HG03064 (cell line): ENCODE results near the gene MKS1.
A peak's percentile ranks its signal among the peaks of the same experiment; 100 is the strongest.

Source experiments
- ATAC-seq: cut with Tn5 transposase; IDR thresholded peaks from one replicate; pipeline ENCODE4 v1.9.1; 2021; ENCODE audit warnings: low read depth; ENCODE audit not compliant: unreplicated experiment

The MKS1 gene

GRCh38 chr17:58219007-58219788 is at the start of gene MKS1:
Gene MKS1, minus strand, starts transcription at chr17:58219255. Its CDS starts 25 bp downstream, at chr17:58219230.
- ATAC-seq, result peak; percentile 89

GRCh38 chr17:58268326-58268725 is 49.3 kb upstream of the MKS1 start:
- no peak for ATAC-seq

- ATAC-seq, result no peak
Measured at GRCh38 chr17:58267347-58268324, 48.6 kb upstream of the MKS1 start.

- ATAC-seq, result no peak
Measured at GRCh38 chr17:58265902-58266875, 47.1 kb upstream of the MKS1 start.

- ATAC-seq, result no peak
Measured at GRCh38 chr17:58265271-58265670, 46.2 kb upstream of the MKS1 start.

- no peak for ATAC-seq
Measured at GRCh38 chr17:58264407-58265103, 45.5 kb upstream of the MKS1 start.

- ATAC-seq, result no peak
Measured at GRCh38 chr17:58263773-58264172, 44.7 kb upstream of the MKS1 start.

- no peak for ATAC-seq
Measured at GRCh38 chr17:58262149-58262548, 43.1 kb upstream of the MKS1 start.

- ATAC-seq, result no peak
Measured at GRCh38 chr17:58254803-58255202, 35.7 kb upstream of the MKS1 start.

- no peak for ATAC-seq
Measured at GRCh38 chr17:58253082-58253481, 34.0 kb upstream of the MKS1 start.

GRCh38 chr17:58252141-58252540 is 33.1 kb upstream of the MKS1 start:
- no peak for ATAC-seq

- ATAC-seq, result no peak
Measured at GRCh38 chr17:58250344-58251011, 31.4 kb upstream of the MKS1 start.

GRCh38 chr17:58249270-58250133 is 30.4 kb upstream of the MKS1 start:
- no peak for ATAC-seq

- no peak for ATAC-seq
Measured at GRCh38 chr17:58248955-58249269, 29.9 kb upstream of the MKS1 start.

GRCh38 chr17:58247511-58248363 is 28.7 kb upstream of the MKS1 start:
- ATAC-seq, result no peak

- ATAC-seq, result no peak
Measured at GRCh38 chr17:58246781-58247180, 27.7 kb upstream of the MKS1 start.

GRCh38 chr17:58246104-58246740 is 27.2 kb upstream of the MKS1 start:
- no peak for ATAC-seq
